ENCODE results near the gene MYO10.

MYO10 gene

GRCh38 chr5:16913187-16914107 is 22.6 kb downstream of the MYO10 start:
- H2AFZ ChIP-seq (ENCODE audit: low read depth, low read length): no peak overlapping the region
- no peaks in the 10 kb centered on the region for H3K4me1 ChIP-seq (ENCODE audit: low read length)
- no peaks in the 10 kb centered on the region for H3K79me2 ChIP-seq (ENCODE audit: low read length)
- H4K20me1 ChIP-seq (ENCODE audit: insufficient read depth, low read length): no peaks in the 10 kb centered on the region
- H3K4me2 ChIP-seq (ENCODE audit: low read length): no peak overlapping the region
- H3K27me3 ChIP-seq (ENCODE audit: low read depth, low read length): no peaks in the 10 kb centered on the region
- TF ChIP-seq EZH2phosphoT487 (IDR thresholded peaks at IDR 0.05; ENCODE audit: low read depth): no peak
- no peak overlapping the region for H3K4me3 ChIP-seq (ENCODE audit: low read length)
- H3K36me3 ChIP-seq (replicated peaks; ENCODE audit: low read depth, low read length): no peaks in the 10 kb centered on the region
- no peak overlapping the region for H3K9ac ChIP-seq (ENCODE audit: low read length)
- no peak overlapping the region for H3K27ac ChIP-seq (ENCODE audit: low read length)
- no peaks in the 10 kb centered on the region for H3K9me3 ChIP-seq (ENCODE audit: insufficient read depth, low read length)

DNA sequence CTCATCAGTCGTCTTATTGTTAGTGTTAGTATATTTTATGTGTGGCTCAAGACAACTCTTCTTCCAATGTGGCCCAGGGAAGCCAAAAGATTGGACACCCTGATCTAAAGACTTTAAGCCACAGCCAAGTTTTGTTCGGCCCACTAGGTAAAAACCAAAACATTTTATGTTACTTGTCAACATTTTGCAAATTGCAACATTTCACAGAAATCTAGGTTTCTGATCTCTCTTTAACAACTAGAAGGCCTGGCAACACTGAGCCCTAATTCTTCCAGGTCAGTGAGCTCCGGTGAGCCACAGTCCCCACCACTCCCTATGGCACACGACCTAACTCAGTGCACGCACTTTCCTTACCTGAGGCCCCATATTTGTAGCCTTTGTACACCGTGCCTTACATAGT is 24.0 kb downstream of the MYO10 start:
- Histone ChIP-seq H3K27ac (ENCODE audit: low read length) (no peak overlapping the region), H3K9me3 (ENCODE audit: insufficient read depth, low read length) (no peaks in the 10 kb centered on the region), H2AFZ (ENCODE audit: low read depth, low read length) (no peak overlapping the region), H3K79me2 (ENCODE audit: low read length) (no peaks in the 10 kb centered on the region), H3K4me1 (ENCODE audit: low read length) (no peaks in the 10 kb centered on the region), H4K20me1 (ENCODE audit: insufficient read depth, low read length) (no peaks in the 10 kb centered on the region), H3K4me2 (ENCODE audit: low read length) (no peak overlapping the region), H3K9ac (ENCODE audit: low read length) (no peak overlapping the region), H3K4me3 (ENCODE audit: low read length) (no peak overlapping the region), H3K27me3 (ENCODE audit: low read depth, low read length) (no peaks in the 10 kb centered on the region), H3K36me3 (replicated peaks; ENCODE audit: low read depth, low read length) (no peaks in the 10 kb centered on the region)
- no peak for TF ChIP-seq CTCF (IDR thresholded peaks at IDR 0.05; ENCODE audit: low read depth, low read length)
- TF ChIP-seq EZH2phosphoT487 (IDR thresholded peaks at IDR 0.05; ENCODE audit: low read depth): no peak

GRCh38 chr5:16909464-16909863 is 26.6 kb downstream of the MYO10 start:
- Histone ChIP-seq H3K27me3 (ENCODE audit: low read depth, low read length) (no peaks in the 10 kb centered on the region), H3K9me3 (ENCODE audit: insufficient read depth, low read length) (no peaks in the 10 kb centered on the region), H3K79me2 (ENCODE audit: low read length) (no peaks in the 10 kb centered on the region), H4K20me1 (ENCODE audit: insufficient read depth, low read length) (no peaks in the 10 kb centered on the region), H2AFZ (ENCODE audit: low read depth, low read length) (no peak overlapping the region), H3K4me3 (ENCODE audit: low read length) (no peak overlapping the region), H3K4me1 (ENCODE audit: low read length) (no peaks in the 10 kb centered on the region), H3K4me2 (ENCODE audit: low read length) (no peak overlapping the region), H3K27ac (ENCODE audit: low read length) (no peak overlapping the region), H3K36me3 (replicated peaks; ENCODE audit: low read depth, low read length) (no peaks in the 10 kb centered on the region), H3K9ac (ENCODE audit: low read length) (no peak overlapping the region)
- no peak for TF ChIP-seq EZH2phosphoT487 (IDR thresholded peaks at IDR 0.05; ENCODE audit: low read depth)
- TF ChIP-seq CTCF (IDR thresholded peaks at IDR 0.05; ENCODE audit: low read depth, low read length): no peak

- H3K4me2 ChIP-seq (ENCODE audit: low read length): no peak overlapping the region
- no peak overlapping the region for H3K27ac ChIP-seq (ENCODE audit: low read length)
- H2AFZ ChIP-seq (ENCODE audit: low read depth, low read length): no peak overlapping the region
- no peaks in the 10 kb centered on the region for H3K79me2 ChIP-seq (ENCODE audit: low read length)
- H3K36me3 ChIP-seq (replicated peaks; ENCODE audit: low read depth, low read length): no peaks in the 10 kb centered on the region
- H3K4me1 ChIP-seq (ENCODE audit: low read length): no peaks in the 10 kb centered on the region
- no peaks in the 10 kb centered on the region for H3K9me3 ChIP-seq (ENCODE audit: insufficient read depth, low read length)
- TF ChIP-seq CTCF (IDR thresholded peaks at IDR 0.05; ENCODE audit: low read depth, low read length) (no peak), EZH2phosphoT487 (IDR thresholded peaks at IDR 0.05; ENCODE audit: low read depth) (no peak)
- H4K20me1 ChIP-seq (ENCODE audit: insufficient read depth, low read length): no peaks in the 10 kb centered on the region
- H3K4me3 ChIP-seq (ENCODE audit: low read length): no peak overlapping the region
- no peaks in the 10 kb centered on the region for H3K27me3 ChIP-seq (ENCODE audit: low read depth, low read length)
- no peak overlapping the region for H3K9ac ChIP-seq (ENCODE audit: low read length)
These were observed 28.8 kb downstream of the MYO10 start for GRCh38 chr5:16907270-16907669.

All from OCI-LY3 (cell line).